MCF 10A (cell line): ENCODE results near the gene HOTAIR. TPM values are rescaled to one million over a fixed set of nuclear protein-coding genes. Genes with fewer than 3 reads are reported as not detected.

Experiments
- BruUV-seq: library from RNA; stranded (reverse); fragments of 400-500 nt; replicated peaks from 2 replicates; lab custom pipeline; 2021; lab: Mats Ljungman, UMichigan
- CTCF ChIA-PET: fragments of 300-600 bp; sonication (Branson Sonifier 250); formaldehyde crosslinking; extraction: SDS; loops from one replicate; lab custom pipeline; 2021; ENCODE audit warnings: antibody characterized with exemption, inconsistent platforms; lab: Yijun Ruan, JAX
- POLR2A ChIA-PET: fragments of 300-600, 350-650 bp; sonication (Branson Sonifier 250); formaldehyde crosslinking; extraction: SDS; loops from one replicate; lab custom pipeline; 2020; ENCODE audit warnings: antibody characterized with exemption, inconsistent platforms; lab: Yijun Ruan, JAX
- DNase-seq: peaks from one replicate; pipeline ENCODE4 v3.0.0-alpha.2; 2018; ENCODE audit not compliant: unreplicated experiment
- H3K27ac Mint-ChIP-seq: one replicate; pipeline ENCODE4 v1.8.0; 2022; ENCODE audit warnings: mild to moderate bottlenecking, low read depth, mixed read lengths; ENCODE audit not compliant: unreplicated experiment
- H3K27me3 Mint-ChIP-seq: one replicate; pipeline ENCODE4 v1.8.0; 2022; ENCODE audit warnings: mixed read lengths; ENCODE audit not compliant: insufficient read depth, unreplicated experiment
- H3K36me3 Mint-ChIP-seq: one replicate; pipeline ENCODE4 v1.8.0; 2022; ENCODE audit warnings: mild to moderate bottlenecking, moderate library complexity, mixed read lengths; ENCODE audit not compliant: insufficient read depth, unreplicated experiment
- H3K4me1 Mint-ChIP-seq: one replicate; pipeline ENCODE4 v1.8.0; 2022; ENCODE audit warnings: mixed read lengths; ENCODE audit not compliant: insufficient read depth, unreplicated experiment
- H3K4me3 Mint-ChIP-seq: one replicate; pipeline ENCODE4 v1.8.0; 2022; ENCODE audit warnings: mild to moderate bottlenecking, moderate library complexity, mixed read lengths; ENCODE audit not compliant: unreplicated experiment
- H3K9me3 Mint-ChIP-seq: one replicate; pipeline ENCODE4 v1.8.0; 2022; ENCODE audit warnings: mixed read lengths; ENCODE audit not compliant: unreplicated experiment
- intact Hi-C: fragments of 100-400 bp; cut with micrococcal nuclease; formaldehyde crosslinking; loops from 2 replicates; pipeline ENCODE4 v1.14.1; 2022
- total RNA-seq: library from RNA; stranded (reverse); gene quantifications from 2 replicates; pipeline ENCODE4 v1.2.3, GENCODE V29; 2022
- TF ChIP-seq, protein P1 (sequence below): fragments of 200-600 bp; IDR thresholded peaks from one replicate; pipeline ENCODE4 v1.8.0; 2022; ENCODE audit warnings: antibody characterized with exemption, mild to moderate bottlenecking; ENCODE audit not compliant: unreplicated experiment

Gene HOTAIR
- total RNA-seq, 1 experiment from 2014 or later = 2.0 TPM

DNA sequence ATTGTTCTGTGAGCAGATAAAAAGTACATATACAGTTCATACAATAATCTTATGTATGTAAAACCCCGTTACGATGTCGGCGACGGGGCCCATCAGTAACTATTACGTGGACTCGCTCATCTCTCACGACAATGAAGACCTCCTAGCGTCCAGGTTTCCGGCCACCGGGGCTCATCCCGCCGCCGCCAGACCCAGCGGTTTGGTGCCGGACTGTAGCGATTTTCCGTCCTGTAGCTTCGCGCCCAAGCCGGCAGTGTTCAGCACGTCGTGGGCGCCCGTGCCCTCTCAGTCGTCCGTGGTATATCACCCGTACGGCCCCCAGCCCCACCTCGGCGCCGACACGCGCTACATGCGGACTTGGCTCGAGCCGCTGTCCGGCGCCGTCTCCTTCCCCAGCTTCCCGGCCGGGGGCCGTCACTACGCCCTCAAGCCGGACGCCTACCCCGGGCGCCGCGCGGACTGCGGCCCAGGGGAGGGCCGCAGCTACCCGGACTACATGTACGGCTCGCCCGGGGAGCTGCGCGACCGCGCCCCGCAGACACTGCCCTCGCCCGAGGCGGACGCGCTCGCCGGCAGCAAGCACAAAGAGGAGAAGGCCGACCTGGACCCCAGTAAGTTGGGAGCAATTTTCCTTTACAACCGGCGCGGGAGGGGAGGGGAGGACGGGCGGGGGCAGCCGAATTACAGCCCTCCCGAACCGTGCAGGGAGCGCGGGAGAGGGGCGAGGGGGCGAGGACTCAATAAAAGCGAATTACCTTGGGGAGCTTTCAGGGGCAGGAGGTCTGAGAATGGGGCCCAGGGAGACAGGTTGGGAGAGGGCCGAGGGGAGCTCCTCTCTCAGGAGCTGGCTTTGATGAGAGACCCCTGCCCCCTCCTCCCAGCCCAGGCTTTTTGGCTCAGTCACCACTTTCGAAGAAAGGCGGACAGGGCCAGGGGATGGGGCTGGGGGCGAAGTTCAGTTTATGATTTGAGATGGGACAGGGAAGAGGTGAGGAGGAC, 25.7 kb upstream of the HOTAIR start, which contains the start of gene HOXC9:
Gene HOXC9 (plus strand): TSS at position 46 of the 999 bp plus-strand sequence. CDS start 28 bp downstream, at position 74.
- peak; percentile 35 for DNase-seq
- Mint-ChIP-seq H3K4me1 (peaks cover 12% of the 10 kb centered on the region), H3K9me3 (no peaks in the 10 kb centered on the region), H3K27me3 (no peaks in the 10 kb centered on the region), H3K27ac (peak within 1 kb of the TSS; percentile 97), H3K36me3 (peaks cover 9% of the 10 kb centered on the region), H3K4me3 (peak within 1 kb of the TSS; percentile 89)
- TF ChIP-seq, protein P1, sequence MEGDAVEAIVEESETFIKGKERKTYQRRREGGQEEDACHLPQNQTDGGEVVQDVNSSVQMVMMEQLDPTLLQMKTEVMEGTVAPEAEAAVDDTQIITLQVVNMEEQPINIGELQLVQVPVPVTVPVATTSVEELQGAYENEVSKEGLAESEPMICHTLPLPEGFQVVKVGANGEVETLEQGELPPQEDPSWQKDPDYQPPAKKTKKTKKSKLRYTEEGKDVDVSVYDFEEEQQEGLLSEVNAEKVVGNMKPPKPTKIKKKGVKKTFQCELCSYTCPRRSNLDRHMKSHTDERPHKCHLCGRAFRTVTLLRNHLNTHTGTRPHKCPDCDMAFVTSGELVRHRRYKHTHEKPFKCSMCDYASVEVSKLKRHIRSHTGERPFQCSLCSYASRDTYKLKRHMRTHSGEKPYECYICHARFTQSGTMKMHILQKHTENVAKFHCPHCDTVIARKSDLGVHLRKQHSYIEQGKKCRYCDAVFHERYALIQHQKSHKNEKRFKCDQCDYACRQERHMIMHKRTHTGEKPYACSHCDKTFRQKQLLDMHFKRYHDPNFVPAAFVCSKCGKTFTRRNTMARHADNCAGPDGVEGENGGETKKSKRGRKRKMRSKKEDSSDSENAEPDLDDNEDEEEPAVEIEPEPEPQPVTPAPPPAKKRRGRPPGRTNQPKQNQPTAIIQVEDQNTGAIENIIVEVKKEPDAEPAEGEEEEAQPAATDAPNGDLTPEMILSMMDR = no peak
- POLR2A ChIA-PET = interaction anchor here (0.6 to 2.7 kb wide), 36 partner anchors 9 to 382 kb away, joined by 3 to 37 read pairs (median 4); partner anchors contain the start of genes CALCOCO1, CBX5, COPZ1 and HNRNPA1
- CTCF ChIA-PET = interaction anchor here (0.5 to 12.4 kb wide), 20 partner anchors 13 to 358 kb away, joined by 3 to 200 read pairs (median 4); partner anchors contain the start of genes HOXC10, HOXC13 and HOXC5
- BruUV-seq = TSS peak; percentile 84
- intact Hi-C loops = loop anchor here (10.0 kb wide), 1 partner anchor 364 kb away; the partner anchor contains the start of gene GPR84

DNA sequence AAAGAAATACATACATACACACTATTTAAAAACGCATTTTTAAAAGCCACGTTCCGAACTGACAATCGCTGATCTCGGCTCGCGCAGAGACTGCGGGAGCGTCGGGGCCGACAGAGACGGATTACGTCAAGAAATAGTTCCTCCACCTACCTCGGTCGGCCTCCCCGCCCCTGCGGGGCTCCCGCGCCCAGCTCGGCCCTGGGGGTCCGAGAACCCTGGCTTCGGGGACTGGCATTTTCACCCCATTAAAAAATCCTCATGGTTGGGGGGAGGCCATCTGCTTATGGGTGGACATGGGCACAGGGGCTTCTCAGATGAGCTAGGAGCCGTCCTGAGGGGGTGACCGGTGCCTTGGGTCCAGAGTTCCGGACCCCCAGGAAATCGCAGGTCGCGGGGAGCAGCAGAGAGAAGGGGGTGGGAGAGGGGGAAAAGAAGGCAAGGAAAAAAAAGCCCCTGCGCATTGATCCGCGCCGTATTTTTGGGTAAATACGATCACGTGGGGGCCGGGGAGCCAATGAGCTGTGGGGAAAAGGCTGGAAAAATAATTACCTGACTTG, 24.9 kb upstream of the HOTAIR start:
- peak; percentile 90 for DNase-seq
- CTCF ChIA-PET = interaction anchor here (0.5 to 12.4 kb wide), 22 partner anchors 10 to 257 kb away, joined by 3 to 200 read pairs (median 5); partner anchors contain the start of genes HOXC10, HOXC11, HOXC13 and HOXC5
- H3K4me3 Mint-ChIP-seq = peak overlapping the region; percentile 89

DNA sequence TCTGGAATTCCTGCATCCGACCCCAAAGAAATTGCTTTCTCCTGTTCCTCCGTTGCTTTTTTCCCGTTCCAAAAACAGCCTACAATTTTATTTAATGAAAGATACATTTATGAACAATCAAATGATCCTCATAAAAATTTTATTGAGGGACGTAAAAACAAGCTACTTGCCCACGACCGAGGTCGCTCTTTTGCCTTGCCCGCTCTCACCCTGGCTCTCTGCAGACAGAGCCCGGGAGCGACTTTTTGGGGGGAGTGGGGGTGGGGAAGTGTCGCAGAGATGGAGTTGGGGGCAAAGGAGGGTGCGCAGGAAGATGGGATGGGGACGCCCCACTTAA, 24.1 kb upstream of the HOTAIR start:
- intact Hi-C loops = no loop called here
- Mint-ChIP-seq H3K36me3 (peaks cover 9% of the 10 kb centered on the region), H3K27me3 (peaks cover 1% of the 10 kb centered on the region), H3K4me1 (peaks cover 12% of the 10 kb centered on the region), H3K9me3 (no peaks in the 10 kb centered on the region), H3K27ac (peak overlapping the region; percentile 97), H3K4me3 (peak overlapping the region; percentile 89)
- DNase-seq = no peak
- TF ChIP-seq, protein P1 = no peak
- ChIA-PET CTCF (interaction anchor here (0.6 to 12.4 kb wide), 9 partner anchors 10 to 253 kb away, joined by 3 to 200 read pairs (median 4); partner anchors contain the start of genes HOXC11 and HOXC8), POLR2A (interaction anchor here (0.8 to 2.7 kb wide), 8 partner anchors 8 to 271 kb away, joined by 3 to 32 read pairs (median 8); partner anchors contain the start of genes CALCOCO1, HOXC13, HOXC5 and SMUG1)
- TSS peak; percentile 72 for BruUV-seq

More for the DNA sequence above, 24.9 kb upstream of the HOTAIR start:
- Mint-ChIP-seq H3K27me3 (no peaks in the 10 kb centered on the region), H3K4me1 (peaks cover 12% of the 10 kb centered on the region), H3K9me3 (no peaks in the 10 kb centered on the region), H3K27ac (peak overlapping the region; percentile 97), H3K36me3 (peaks cover 9% of the 10 kb centered on the region)
- no TSS peak for BruUV-seq
- TF ChIP-seq, protein P1 = no peak
- intact Hi-C loops = loop anchor here (10.0 kb wide), 1 partner anchor 365 kb away; the partner anchor contains the start of gene GPR84
- POLR2A ChIA-PET = interaction anchor here (0.6 to 2.7 kb wide), 36 partner anchors 8 to 382 kb away, joined by 3 to 37 read pairs (median 4); partner anchors contain the start of genes CALCOCO1, CBX5, COPZ1 and HNRNPA1
